Chondrocyte (in vitro differentiated cells): ENCODE measurements around the gene ARHGAP32. TPM values are rescaled to one million over a fixed set of nuclear protein-coding genes. Genes with fewer than 3 reads are reported as not detected.

ENCODE experiments used
- DNase-seq: peaks from one replicate; pipeline ENCODE4 v3.0.0; 2021; ENCODE audit warnings: mixed read lengths, low spot score
- H3K27ac Mint-ChIP-seq: one replicate; pipeline ENCODE4 v1.8.0; 2021; ENCODE audit warnings: mild to moderate bottlenecking, moderate library complexity, mixed read lengths; ENCODE audit not compliant: unreplicated experiment
- H3K27me3 Mint-ChIP-seq: 2 replicates; pipeline ENCODE4 v1.8.0; 2021; ENCODE audit warnings: low read depth, mixed read lengths
- H3K36me3 Mint-ChIP-seq: 2 replicates; pipeline ENCODE4 v1.8.0; 2021; ENCODE audit warnings: low read depth, mixed read lengths
- H3K4me1 Mint-ChIP-seq: 2 replicates; pipeline ENCODE4 v1.8.0; 2021; ENCODE audit warnings: low read depth, mild to moderate bottlenecking, mixed read lengths
- H3K4me3 Mint-ChIP-seq: one replicate; pipeline ENCODE4 v1.8.0; 2021; ENCODE audit warnings: mild to moderate bottlenecking, moderate library complexity, mixed read lengths; ENCODE audit not compliant: unreplicated experiment
- H3K9me3 Mint-ChIP-seq: 2 replicates; pipeline ENCODE4 v1.8.0; 2021; ENCODE audit warnings: low read depth, mixed read lengths
- total RNA-seq: library from RNA; stranded (reverse); gene quantifications from 3 replicates; pipeline ENCODE4 v1.2.1, GENCODE V29; 2021
- TF ChIP-seq, protein P1 (sequence below): fragments of 200-600 bp; sonication (generic); IDR thresholded peaks from 2 replicates; pipeline ENCODE4 v1.5.0; 2021; ENCODE audit warnings: antibody characterized with exemption, mild to moderate bottlenecking, moderate library complexity

ARHGAP32 gene
- total RNA-seq, 1 donor from 2014 or later, result 15.8 TPM

DNA sequence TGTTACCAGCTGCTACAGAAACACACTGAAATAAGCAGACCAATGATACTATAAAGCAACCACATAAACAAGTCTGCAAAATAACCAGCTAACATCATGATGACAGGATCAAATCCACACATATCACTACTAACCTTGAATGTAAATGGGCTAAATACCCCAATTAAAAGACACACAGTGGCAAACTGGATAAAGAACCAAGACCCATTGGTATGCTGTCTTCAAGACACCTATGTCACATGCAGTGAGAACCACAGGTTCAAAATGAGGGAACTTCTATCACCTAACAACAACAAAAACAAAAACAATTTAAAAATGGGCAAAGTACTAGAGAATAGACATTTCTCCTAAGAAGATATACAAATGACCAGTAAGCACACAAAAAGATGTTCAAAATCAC lies 89.9 kb downstream of the ARHGAP32 start:
- H3K9me3 Mint-ChIP-seq, result peaks cover 45% of the 10 kb centered on the region

DNA sequence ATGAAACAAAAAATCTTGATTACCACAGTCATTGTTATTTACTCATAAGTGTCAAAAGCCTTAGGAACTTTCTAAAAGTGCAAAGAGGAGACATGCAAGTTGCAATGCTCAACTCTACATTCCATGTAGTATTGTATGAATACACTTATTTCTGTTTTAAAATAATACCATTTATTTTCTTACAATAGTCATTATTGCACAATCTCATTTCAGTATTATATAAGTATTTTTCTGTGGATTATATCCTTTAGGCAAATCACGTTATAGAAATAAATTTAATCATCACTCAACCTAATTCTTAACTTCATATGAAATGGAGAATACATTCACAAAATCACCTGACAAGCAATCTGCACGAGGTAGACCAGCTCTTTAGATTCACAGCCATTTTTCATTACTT lies 98.8 kb downstream of the ARHGAP32 start:
- Mint-ChIP-seq H3K27me3 (no peaks in the 10 kb centered on the region), H3K27ac (no peak overlapping the region), H3K9me3 (peaks cover 13% of the 10 kb centered on the region), H3K4me1 (peaks cover 15% of the 10 kb centered on the region), H3K4me3 (no peak overlapping the region), H3K36me3 (peaks cover 12% of the 10 kb centered on the region)
- DNase-seq, result no peak
- TF ChIP-seq, protein P1, sequence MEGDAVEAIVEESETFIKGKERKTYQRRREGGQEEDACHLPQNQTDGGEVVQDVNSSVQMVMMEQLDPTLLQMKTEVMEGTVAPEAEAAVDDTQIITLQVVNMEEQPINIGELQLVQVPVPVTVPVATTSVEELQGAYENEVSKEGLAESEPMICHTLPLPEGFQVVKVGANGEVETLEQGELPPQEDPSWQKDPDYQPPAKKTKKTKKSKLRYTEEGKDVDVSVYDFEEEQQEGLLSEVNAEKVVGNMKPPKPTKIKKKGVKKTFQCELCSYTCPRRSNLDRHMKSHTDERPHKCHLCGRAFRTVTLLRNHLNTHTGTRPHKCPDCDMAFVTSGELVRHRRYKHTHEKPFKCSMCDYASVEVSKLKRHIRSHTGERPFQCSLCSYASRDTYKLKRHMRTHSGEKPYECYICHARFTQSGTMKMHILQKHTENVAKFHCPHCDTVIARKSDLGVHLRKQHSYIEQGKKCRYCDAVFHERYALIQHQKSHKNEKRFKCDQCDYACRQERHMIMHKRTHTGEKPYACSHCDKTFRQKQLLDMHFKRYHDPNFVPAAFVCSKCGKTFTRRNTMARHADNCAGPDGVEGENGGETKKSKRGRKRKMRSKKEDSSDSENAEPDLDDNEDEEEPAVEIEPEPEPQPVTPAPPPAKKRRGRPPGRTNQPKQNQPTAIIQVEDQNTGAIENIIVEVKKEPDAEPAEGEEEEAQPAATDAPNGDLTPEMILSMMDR, result no peak

More for the DNA sequence above, 89.9 kb downstream of the ARHGAP32 start:
- Mint-ChIP-seq H3K27me3 (no peaks in the 10 kb centered on the region), H3K4me3 (no peak overlapping the region), H3K4me1 (peaks cover 14% of the 10 kb centered on the region), H3K27ac (no peak overlapping the region), H3K36me3 (peaks cover 26% of the 10 kb centered on the region)
- no peak for DNase-seq
- TF ChIP-seq, protein P1, result no peak

DNA sequence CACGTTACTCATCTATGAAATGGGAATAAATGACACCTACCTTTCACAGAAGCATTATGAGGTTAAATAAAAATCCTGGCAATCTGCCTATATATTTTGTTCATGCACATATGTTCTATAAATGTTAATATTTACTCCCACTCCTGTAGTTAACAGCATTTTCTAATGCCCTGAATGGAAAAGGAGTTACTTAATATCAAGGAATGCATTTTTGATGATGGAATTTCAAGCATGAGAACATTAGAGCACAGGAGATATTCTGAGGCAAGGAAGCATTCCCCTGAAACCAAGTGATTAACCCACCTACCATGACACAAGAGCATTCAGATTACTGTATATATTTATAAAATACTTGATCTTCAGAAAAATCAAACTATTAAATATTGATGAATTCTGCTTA lies 102.1 kb downstream of the ARHGAP32 start:
- Mint-ChIP-seq H3K4me1 (peaks cover 15% of the 10 kb centered on the region), H3K27me3 (no peaks in the 10 kb centered on the region), H3K4me3 (no peak overlapping the region), H3K9me3 (no peaks in the 10 kb centered on the region), H3K36me3 (peaks cover 2% of the 10 kb centered on the region), H3K27ac (peak overlapping the region; percentile 1)
- TF ChIP-seq, protein P1, result no peak
- DNase-seq, result no peak

DNA sequence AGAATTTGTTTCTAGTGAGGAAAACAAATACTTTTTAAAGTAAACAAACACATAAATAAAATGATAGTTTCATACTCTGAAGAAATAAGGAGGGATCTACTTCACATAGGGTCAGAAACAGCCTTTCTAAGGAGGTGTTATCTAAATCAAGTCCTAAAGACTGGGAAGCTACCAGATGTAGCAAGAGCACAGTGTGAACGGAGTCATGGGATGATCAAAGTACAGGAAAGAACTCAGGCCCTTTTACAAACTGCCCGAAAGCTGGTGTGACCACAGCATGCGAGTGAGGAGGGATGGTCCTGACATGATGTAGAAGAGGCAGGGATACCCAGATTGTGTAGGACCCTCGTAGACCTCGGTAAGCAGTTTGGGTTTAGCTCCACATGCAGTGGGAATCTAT lies 102.8 kb downstream of the ARHGAP32 start:
- Mint-ChIP-seq H3K4me1 (peaks cover 15% of the 10 kb centered on the region), H3K27ac (no peak overlapping the region), H3K36me3 (peaks cover 7% of the 10 kb centered on the region), H3K9me3 (peaks cover 6% of the 10 kb centered on the region), H3K27me3 (no peaks in the 10 kb centered on the region), H3K4me3 (no peak overlapping the region)
- TF ChIP-seq, protein P1, result no peak
- DNase-seq, result no peak

DNA sequence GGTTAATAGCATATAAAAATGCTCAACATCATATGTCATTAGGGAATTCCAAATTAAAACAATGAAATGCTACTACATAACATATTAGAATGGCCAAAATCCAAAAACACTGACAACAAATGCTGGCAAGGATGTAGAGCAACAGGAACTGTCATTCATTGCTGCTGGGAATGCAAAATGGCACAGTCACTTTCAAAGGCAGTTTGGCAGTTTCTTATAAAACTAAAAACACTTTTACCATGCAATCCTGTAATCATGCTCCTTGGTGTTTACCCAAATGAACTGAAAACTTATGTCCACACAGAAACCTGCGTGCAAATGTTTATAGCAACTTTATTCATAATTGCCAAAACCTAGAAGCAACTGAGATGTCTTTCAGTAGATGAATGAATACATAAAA lies 105.1 kb downstream of the ARHGAP32 start:
- Mint-ChIP-seq H3K27me3 (no peaks in the 10 kb centered on the region), H3K4me1 (peaks cover 15% of the 10 kb centered on the region), H3K9me3 (peaks cover 27% of the 10 kb centered on the region), H3K4me3 (no peak overlapping the region), H3K36me3 (peaks cover 20% of the 10 kb centered on the region), H3K27ac (no peak overlapping the region)
- DNase-seq, result no peak
- TF ChIP-seq, protein P1, result no peak
